ENCODE measurements around the gene SELE.

DNA sequence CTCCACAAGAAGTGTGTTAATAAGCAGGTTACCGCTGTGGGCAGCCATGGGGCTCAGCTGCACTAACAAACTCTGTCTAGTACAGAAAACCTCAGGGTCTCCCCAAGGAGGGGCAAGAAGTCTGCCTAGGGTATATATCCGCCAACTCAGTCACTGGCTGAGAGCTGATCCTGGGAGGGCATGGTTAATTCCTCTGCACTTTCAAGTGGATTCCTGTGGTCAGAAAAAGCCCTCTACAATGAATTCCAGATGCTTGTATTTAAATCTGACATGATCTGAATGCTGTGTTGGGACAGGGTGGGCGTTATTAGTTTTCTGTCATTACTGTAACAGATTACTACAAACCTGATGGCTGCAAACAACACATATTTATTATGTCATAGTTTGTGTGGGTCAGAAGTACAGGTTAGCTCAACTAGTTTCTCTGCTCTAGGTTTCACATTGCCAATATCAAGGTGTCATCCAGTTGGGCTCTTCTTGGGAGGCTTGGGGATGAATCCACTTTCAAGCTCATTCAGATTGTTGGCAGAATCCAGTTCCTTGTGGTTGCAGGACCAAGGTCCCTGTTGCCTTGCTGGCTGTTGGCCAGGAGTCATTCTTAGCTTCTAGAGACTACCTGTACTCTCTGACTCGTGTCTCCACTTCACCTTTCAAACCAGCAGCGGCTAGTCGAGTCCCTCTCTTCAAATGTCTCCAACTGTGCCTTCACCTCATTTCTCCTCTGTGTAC lies 8.0 kb upstream of the SELE start:
- TF ChIP-seq GATA3 (IDR thresholded peaks at IDR 0.05; ENCODE audit: low read depth, low read length), result no peak
- no peak for TF ChIP-seq GATA2 (IDR thresholded peaks at IDR 0.05; ENCODE audit: low read depth, low read length)

Measured in SH-SY5Y (cell line).